Activated CD8-positive, alpha-beta T cell treated with anti-CD3 and anti-CD28 coated beads for 36 hours (primary cell): ENCODE data around the gene SLC29A1. TPM values are rescaled to one million over a fixed set of nuclear protein-coding genes. Genes with fewer than 3 reads are reported as not detected.

Experiments used
- ATAC-seq: fragments of 200-7000 bp; cut with Tn5 transposase; one replicate; pipeline ENCODE4 v1.10.0; 2021; ENCODE audit warnings: mild to moderate bottlenecking, moderate library complexity
- CTCF ChIA-PET: fragments of 350-600 bp; sonication (Branson Sonifier 250); formaldehyde crosslinking; loops from one replicate; lab custom pipeline; 2021; ENCODE audit warnings: antibody characterized with exemption; lab: Charles Lee
- POLR2A ChIA-PET: fragments of 350-600 bp; sonication (Branson Sonifier 250); formaldehyde crosslinking; loops from one replicate; lab custom pipeline; 2021; ENCODE audit warnings: antibody characterized with exemption; lab: Charles Lee
- DNase-seq: peaks from one replicate; pipeline ENCODE4 v3.0.0-alpha.2; 2020
- H3K27ac Mint-ChIP-seq: one replicate; pipeline ENCODE4 v1.8.0; 2021; ENCODE audit warnings: mild to moderate bottlenecking, mixed read lengths
- H3K27me3 Mint-ChIP-seq: one replicate; pipeline ENCODE4 v1.8.0; 2021; ENCODE audit warnings: mixed read lengths
- H3K36me3 Mint-ChIP-seq: one replicate; pipeline ENCODE4 v1.8.0; 2021; ENCODE audit warnings: low read depth, mixed read lengths
- H3K4me1 Mint-ChIP-seq: one replicate; pipeline ENCODE4 v1.8.0; 2021; ENCODE audit warnings: low read depth, mixed read lengths
- H3K4me3 Mint-ChIP-seq: one replicate; pipeline ENCODE4 v1.8.0; 2021; ENCODE audit warnings: mild to moderate bottlenecking, moderate library complexity, mixed read lengths
- H3K9me3 Mint-ChIP-seq: one replicate; pipeline ENCODE4 v1.8.0; 2021; ENCODE audit warnings: mixed read lengths
- intact Hi-C: fragments of 100-400 bp; cut with micrococcal nuclease; formaldehyde crosslinking; loops from one replicate; pipeline ENCODE4 v1.10.0; 2022
- total RNA-seq, 2 experiments: library from RNA; stranded (reverse); gene quantifications; one replicate each; pipeline ENCODE4 v1.2.3, GENCODE V29; 2021
- TF ChIP-seq, protein P1 (sequence below): fragments of 200-600 bp; IDR thresholded peaks from one replicate; pipeline ENCODE4 v1.8.0; 2022; ENCODE audit warnings: antibody characterized with exemption, mild to moderate bottlenecking

SLC29A1 gene
- total RNA-seq, 2 experiments from 2014 or later = 56.1 to 57.4 TPM

DNA sequence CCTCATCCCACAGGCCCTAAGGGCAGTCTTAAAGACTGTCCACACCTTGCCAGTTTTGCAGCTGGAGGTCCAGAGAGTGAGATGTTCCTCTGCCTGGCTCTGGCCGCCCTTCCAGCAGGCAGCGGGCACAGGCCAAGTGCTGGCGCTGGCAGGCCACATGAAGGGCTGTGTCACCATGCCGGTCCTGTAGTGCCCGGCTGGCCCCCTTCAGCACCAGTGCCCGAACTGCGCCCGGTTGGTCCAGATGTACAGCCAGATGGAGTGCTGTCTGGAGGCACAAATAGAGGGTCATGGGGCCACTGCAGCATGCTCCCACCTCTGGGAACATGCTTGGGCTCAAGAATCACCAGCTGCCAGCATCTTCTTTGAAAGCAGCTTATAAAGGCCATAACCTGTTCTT is 38.2 kb downstream of the SLC29A1 start:
- TF ChIP-seq, protein P1, sequence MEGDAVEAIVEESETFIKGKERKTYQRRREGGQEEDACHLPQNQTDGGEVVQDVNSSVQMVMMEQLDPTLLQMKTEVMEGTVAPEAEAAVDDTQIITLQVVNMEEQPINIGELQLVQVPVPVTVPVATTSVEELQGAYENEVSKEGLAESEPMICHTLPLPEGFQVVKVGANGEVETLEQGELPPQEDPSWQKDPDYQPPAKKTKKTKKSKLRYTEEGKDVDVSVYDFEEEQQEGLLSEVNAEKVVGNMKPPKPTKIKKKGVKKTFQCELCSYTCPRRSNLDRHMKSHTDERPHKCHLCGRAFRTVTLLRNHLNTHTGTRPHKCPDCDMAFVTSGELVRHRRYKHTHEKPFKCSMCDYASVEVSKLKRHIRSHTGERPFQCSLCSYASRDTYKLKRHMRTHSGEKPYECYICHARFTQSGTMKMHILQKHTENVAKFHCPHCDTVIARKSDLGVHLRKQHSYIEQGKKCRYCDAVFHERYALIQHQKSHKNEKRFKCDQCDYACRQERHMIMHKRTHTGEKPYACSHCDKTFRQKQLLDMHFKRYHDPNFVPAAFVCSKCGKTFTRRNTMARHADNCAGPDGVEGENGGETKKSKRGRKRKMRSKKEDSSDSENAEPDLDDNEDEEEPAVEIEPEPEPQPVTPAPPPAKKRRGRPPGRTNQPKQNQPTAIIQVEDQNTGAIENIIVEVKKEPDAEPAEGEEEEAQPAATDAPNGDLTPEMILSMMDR = no peak
- DNase-seq (no peak), ATAC-seq (no peak)
- H3K4me3 Mint-ChIP-seq = no peak overlapping the region
- H3K27ac Mint-ChIP-seq = no peak overlapping the region
- intact Hi-C loops = no loop called here
- POLR2A ChIA-PET = interaction anchor here (0.9 to 17.2 kb wide), 5 partner anchors 8 to 47 kb away, joined by 3 to 486 read pairs (median 11); partner anchors contain the start of gene HSP90AB1
- CTCF ChIA-PET = interaction anchor here (0.9 to 1.5 kb wide), 8 partner anchors 8 to 161 kb away, joined by 3 to 6 read pairs (median 4); partner anchors contain the start of gene AARS2
- H3K9me3 Mint-ChIP-seq = no peaks in the 10 kb centered on the region
- peaks cover 41% of the 10 kb centered on the region for H3K36me3 Mint-ChIP-seq
- peaks cover 49% of the 10 kb centered on the region for H3K4me1 Mint-ChIP-seq
- H3K27me3 Mint-ChIP-seq = no peaks in the 10 kb centered on the region

DNA sequence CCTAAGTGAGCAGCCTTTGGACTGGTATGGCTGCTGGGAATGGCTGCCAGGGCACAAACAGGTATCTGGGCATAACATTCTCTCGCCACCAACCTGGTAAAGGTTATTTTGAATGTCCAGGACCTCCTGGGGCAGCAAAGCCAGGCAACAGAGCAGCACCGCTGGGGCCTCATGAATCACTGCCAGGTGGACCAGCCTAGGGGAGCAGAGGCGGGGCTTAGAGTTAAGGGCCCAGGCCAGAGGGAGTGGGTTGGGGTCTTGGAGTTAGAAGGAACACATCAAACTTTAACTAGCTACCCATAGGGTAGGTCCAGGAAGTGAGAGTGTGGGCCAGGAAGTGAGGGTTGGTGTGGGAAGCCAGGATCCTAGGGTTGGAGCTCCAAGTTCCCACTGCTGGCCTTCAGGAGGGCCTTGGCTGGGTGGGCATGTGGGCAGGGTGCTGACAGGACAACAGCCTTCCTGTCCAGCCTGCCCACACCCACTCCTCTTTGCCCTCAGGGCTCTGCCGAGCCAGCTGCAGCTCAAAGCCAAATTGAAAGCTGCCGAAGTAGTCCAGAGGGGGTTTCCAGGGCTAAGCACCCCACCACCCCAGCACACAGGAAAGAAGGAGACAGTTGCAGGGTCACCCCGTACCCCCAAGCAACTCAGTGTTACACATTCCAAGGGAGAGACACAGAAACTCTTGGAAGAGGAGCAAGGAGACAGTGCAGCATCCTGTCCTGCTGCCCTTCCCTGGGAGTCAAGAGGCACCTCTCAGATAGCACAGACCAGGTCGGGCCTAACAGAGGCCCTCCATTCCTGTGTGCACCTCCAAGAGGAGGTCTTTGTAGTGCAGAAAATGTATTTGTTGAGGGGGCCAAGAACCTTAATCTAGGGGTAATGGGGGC is 39.3 kb downstream of the SLC29A1 start:
- intact Hi-C loops = no loop called here
- no peaks in the 10 kb centered on the region for H3K27me3 Mint-ChIP-seq
- ChIA-PET CTCF (interaction anchor here (0.9 to 1.5 kb wide), 8 partner anchors 8 to 163 kb away, joined by 3 to 6 read pairs (median 4); no protein-coding TSS in a partner anchor), POLR2A (interaction anchor here (0.6 to 17.2 kb wide), 7 partner anchors 8 to 50 kb away, joined by 3 to 486 read pairs (median 4); partner anchors contain the start of gene HSP90AB1)
- H3K9me3 Mint-ChIP-seq = no peaks in the 10 kb centered on the region
- peak overlapping the region; percentile 95 for H3K4me3 Mint-ChIP-seq
- DNase-seq = no peak
- peaks cover 54% of the 10 kb centered on the region for H3K4me1 Mint-ChIP-seq
- H3K36me3 Mint-ChIP-seq = peaks cover 40% of the 10 kb centered on the region
- TF ChIP-seq, protein P1 = no peak
- peak overlapping the region; percentile 95 for H3K27ac Mint-ChIP-seq
- ATAC-seq = peak; percentile 0

DNA sequence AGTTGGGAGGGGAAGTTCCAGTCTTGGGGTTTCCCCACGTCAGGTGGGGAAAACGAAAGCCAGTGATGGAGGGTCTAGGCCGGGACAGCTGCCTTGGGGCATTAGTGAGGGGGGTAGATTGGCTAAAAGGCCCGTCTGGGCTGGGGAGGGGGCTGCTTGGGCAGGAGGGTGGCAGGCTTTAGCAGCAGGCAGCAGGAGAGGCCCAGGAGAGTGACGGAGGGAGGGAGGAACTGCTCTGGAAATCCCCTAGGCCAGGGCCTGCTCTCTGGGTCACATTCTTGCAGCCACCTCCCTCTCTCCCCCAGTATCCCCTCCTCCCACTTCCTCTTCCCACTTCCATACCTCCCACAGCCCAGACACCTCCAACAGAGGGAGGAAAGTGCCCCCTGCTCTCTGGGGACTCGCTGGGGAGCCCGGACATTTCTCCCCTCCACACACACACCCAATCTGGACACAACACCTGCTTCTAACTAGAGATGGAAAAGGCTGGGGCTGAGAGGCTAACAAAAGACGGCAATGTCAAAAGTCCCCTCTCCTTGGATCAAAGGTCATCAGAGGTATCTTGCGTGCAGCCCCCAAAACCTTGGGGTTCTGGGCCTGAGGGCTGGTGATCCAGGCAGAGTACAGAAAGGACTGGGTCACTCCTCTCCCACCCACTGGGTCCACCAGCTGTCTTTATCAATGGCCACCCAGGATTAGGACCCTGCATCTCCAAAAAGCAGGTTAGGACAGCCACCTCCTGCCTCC is 40.1 kb downstream of the SLC29A1 start:
- no peaks in the 10 kb centered on the region for H3K27me3 Mint-ChIP-seq

DNA sequence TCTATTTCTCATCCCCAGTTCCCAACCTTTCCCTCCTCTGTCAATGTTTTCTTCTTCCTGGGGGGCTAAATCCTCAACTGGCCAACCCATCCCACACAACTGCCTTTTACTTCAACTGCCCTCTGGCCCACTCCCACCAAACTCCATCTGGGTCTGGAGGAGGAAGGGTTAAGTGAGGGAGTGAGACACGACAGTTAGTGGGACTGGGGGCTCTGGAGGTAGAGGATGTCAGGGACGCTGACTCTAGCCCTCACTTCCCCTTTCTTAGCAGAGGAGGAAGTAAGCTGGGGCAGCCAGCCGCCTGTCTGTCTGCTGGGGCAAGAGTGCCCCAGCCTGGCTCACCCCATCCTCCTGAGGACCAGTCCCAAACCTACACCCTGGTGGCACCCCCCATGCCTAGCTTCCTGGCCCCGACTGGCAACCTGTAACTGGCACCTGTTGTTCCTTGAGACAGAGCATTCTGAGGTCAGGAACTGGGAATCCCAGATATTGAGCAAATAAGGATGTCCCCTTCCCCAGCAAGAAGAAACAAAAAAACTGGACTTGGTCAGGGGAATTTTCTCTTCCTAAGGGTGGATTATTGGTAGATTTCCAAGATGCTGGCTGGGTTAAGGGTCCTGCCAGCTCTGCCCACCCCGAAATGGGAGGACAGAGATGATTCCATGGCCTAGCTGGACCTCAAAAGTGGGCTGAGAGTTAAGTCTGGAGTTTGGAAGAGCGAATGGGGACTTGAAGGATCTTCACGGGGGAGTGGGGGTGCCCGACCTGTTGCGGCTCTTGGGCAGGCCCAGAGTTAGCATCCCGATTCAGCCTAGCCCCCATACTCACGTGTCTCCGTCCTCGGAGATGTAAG is 41.0 kb downstream of the SLC29A1 start:
- no peaks in the 10 kb centered on the region for H3K9me3 Mint-ChIP-seq
- peaks cover 47% of the 10 kb centered on the region for H3K4me1 Mint-ChIP-seq
- H3K27ac Mint-ChIP-seq = peak overlapping the region; percentile 95

More for the DNA sequence above, 40.1 kb downstream of the SLC29A1 start:
- CTCF ChIA-PET = interaction anchor here (0.9 to 2.0 kb wide), 6 partner anchors 9 to 91 kb away, joined by 3 to 10 read pairs (median 5); partner anchors contain the start of genes HSP90AB1 and SLC29A1
- Mint-ChIP-seq H3K27ac (peak overlapping the region; percentile 95), H3K4me1 (peaks cover 48% of the 10 kb centered on the region), H3K9me3 (no peaks in the 10 kb centered on the region), H3K36me3 (peaks cover 36% of the 10 kb centered on the region), H3K4me3 (peak overlapping the region; percentile 95)
- DNase-seq (peak; percentile 48), ATAC-seq (peak; percentile 17)
- TF ChIP-seq, protein P1 = no peak
- POLR2A ChIA-PET = interaction anchor here (0.6 to 17.2 kb wide), 10 partner anchors 8 to 124 kb away, joined by 3 to 486 read pairs (median 4); partner anchors contain the start of genes CDC5L and HSP90AB1
- intact Hi-C loops = no loop called here

More for the DNA sequence above, 41.0 kb downstream of the SLC29A1 start:
- Mint-ChIP-seq H3K27me3 (peaks cover 8% of the 10 kb centered on the region), H3K4me3 (peak overlapping the region; percentile 95), H3K36me3 (peaks cover 32% of the 10 kb centered on the region)
- TF ChIP-seq, protein P1 = no peak
- ChIA-PET POLR2A (interaction anchor here (0.8 to 17.2 kb wide), 7 partner anchors 10 to 123 kb away, joined by 3 to 486 read pairs (median 3); partner anchors contain the start of genes CDC5L and HSP90AB1), CTCF (interaction anchor here (0.7 to 2.0 kb wide), 9 partner anchors 8 to 92 kb away, joined by 3 to 10 read pairs (median 4); partner anchors contain the start of genes HSP90AB1 and SLC29A1)
- ATAC-seq (peak; percentile 31), DNase-seq (peak; percentile 60)
- intact Hi-C loops = loop anchor here (5.0 kb wide), 1 partner anchor 193 kb away; no protein-coding TSS in a partner anchor
